ENCODE data around the gene CFAP74. TPM values are rescaled to one million over a fixed set of nuclear protein-coding genes. Genes with fewer than 3 reads are reported as not detected.

CFAP74 gene
- total and polyA plus RNA-seq, 2 donors (not counting 3 experiments of a cell fraction or from before 2014, with no cell fraction given): not detected

DNA sequence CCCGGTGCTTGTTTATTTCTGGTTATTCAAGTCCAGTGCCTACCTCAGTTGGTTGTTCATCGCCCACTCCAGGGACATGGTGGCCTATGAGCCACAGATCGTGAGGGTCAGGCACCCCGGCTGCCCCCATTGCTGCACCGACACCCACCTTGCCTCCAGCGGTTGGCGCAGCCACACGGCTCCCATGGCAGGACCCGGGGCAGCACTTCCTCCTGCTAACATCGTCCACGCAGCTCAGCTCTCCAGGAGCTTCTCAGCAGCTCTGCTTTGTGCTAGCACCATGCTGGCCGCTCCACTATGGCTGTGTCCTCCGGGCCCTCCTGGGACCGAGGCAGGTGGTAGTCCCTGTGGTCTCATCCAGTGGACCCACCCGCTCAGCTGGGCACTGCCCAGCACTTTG is 32.7 kb upstream of the CFAP74 start:
- dilution Hi-C loops (cut with MboI; ENCODE audit: extremely low pct_ligation_motif_present, low sequenced_read_pairs): no loop called here
- no peak for FAIRE-seq
- no peak overlapping the region for H3K9ac ChIP-seq (replicated peaks; ENCODE audit: extremely low read depth, insufficient read depth, low read length)

More for the DNA sequence above, 32.7 kb upstream of the CFAP74 start:
- no peak overlapping the region for H3K27ac ChIP-seq (ENCODE audit: insufficient read depth, low read depth, low read length)
- no peaks in the 10 kb centered on the region for H4K20me1 ChIP-seq (replicated peaks; ENCODE audit: control insufficient read depth, extremely low read depth, insufficient read depth, low read length)
- no peaks in the 10 kb centered on the region for H3K79me2 ChIP-seq (ENCODE audit: control insufficient read depth, insufficient read depth, low read length)
- CTCF ChIA-PET: interaction anchor here (1.0 kb wide), 1 partner anchor 9 kb away, joined by 3 read pairs; no protein-coding TSS in a partner anchor
- BruUV-seq (replicated peaks): no TSS peak
- TF ChIP-seq CTCF (IDR thresholded peaks at IDR 0.05; ENCODE audit: extremely low read depth in 1 of 2, insufficient read depth in 1 of 2, low read depth in 1 of 2, low read length in 2 of 2): no peak
- TF ChIP-seq FOS (IDR thresholded peaks at IDR 0.05; ENCODE audit: borderline replicate concordance, insufficient read depth, low read length): no peak
- no peak for TF ChIP-seq MYC (IDR thresholded peaks at IDR 0.05; ENCODE audit: low read depth, low read length)
- TF ChIP-seq GATA2 (IDR thresholded peaks at IDR 0.05; ENCODE audit: insufficient read depth, insufficient read length, low read depth, low read length): no peak
- no peak for TF ChIP-seq MAX (IDR thresholded peaks at IDR 0.05; ENCODE audit: insufficient read depth, insufficient read length)
- no peaks in the 10 kb centered on the region for H3K9me3 ChIP-seq (replicated peaks; ENCODE audit: control insufficient read depth, insufficient read depth, low read length)
- H3K4me1 ChIP-seq (ENCODE audit: control insufficient read depth, extremely low read depth, insufficient read depth, low read length): no peaks in the 10 kb centered on the region
- no peak overlapping the region for H2AFZ ChIP-seq (ENCODE audit: low read depth, low read length)
- H3K27me3 ChIP-seq (ENCODE audit: control insufficient read depth in 2 of 2, insufficient read depth in 2 of 2, low read length in 2 of 2): no peaks in the 10 kb centered on the region
- H3K36me3 ChIP-seq (ENCODE audit: control insufficient read depth in 2 of 2, extremely low read depth in 1 of 2, insufficient read depth in 2 of 2, low read length in 2 of 2): no peaks in the 10 kb centered on the region
- no peak for DNase-seq (ENCODE audit: low read depth, low spot score)
- H3K9me1 ChIP-seq (replicated peaks; ENCODE audit: control insufficient read depth, extremely low read depth, insufficient read depth, low read length): no peaks in the 10 kb centered on the region
- POLR2A ChIA-PET: no interaction called here
- no peak overlapping the region for H3K4me3 ChIP-seq (replicated peaks in 1 of 3; ENCODE audit: insufficient read depth in 1 of 3, low read depth in 1 of 3, low read length in 3 of 3)
- intact Hi-C loops (cut with micrococcal nuclease): no loop called here
- no peak overlapping the region for H3K4me2 ChIP-seq (ENCODE audit: insufficient read depth, low read length)

Measured in endothelial cell of umbilical vein (primary cell).